ENCODE data around the gene BBS1. TPM values are rescaled to one million over a fixed set of nuclear protein-coding genes. Genes with fewer than 3 reads are reported as not detected.
"Not testable (repeated sequence)": the region's sequence is repeated elsewhere in the genome, so short reads cannot be mapped to it uniquely, and the experiment has no call there.

Gene BBS1
- polyA plus RNA-seq, 1 donor: 17.8 TPM

- no peak for DNase-seq (ENCODE audit: low read depth)
Measured at GRCh38 chr11:66570850-66571180, 60.4 kb downstream of the BBS1 start.

DNA sequence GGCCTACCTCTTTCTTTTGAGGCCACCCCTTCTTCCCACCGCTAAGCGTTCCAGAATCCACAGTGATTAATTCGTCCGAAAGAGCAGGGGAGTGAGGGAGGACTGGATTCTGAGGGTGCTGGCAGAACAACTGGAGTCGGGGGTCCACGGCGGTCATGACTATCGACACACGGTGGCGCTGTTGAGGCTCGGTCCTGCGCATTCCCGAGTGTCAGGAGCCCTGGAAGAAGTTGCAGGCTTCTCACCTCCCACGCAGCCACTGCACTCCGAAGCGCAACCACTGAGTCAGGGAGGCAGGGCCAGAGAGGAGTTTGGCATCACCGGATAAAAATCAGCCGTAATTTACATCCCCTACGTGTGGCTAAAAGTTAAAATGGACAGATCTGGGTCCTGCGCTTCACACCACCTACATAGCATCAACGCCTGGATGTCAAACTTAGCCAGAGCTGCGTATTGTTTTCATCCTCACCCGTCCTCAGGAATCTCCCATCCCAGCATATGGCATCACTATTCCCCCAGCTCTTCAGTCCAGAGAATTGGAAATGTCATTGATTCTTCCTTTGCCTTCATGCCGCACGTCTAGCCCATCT lies 68.7 kb downstream of the BBS1 start:
- peak; percentile 28 for DNase-seq (ENCODE audit: low read depth)

GRCh38 chr11:66580803-66581202 lies 70.4 kb downstream of the BBS1 start:
- no peak for DNase-seq (ENCODE audit: low read depth)

GRCh38 chr11:66581261-66581660 lies 70.8 kb downstream of the BBS1 start:
- DNase-seq (ENCODE audit: low read depth): no peak

GRCh38 chr11:66582565-66583147 lies 72.2 kb downstream of the BBS1 start:
- not testable (repeated sequence) for DNase-seq (ENCODE audit: low read depth)

Other genes with a start within 250 kb of the BBS1 start
- gene RAB1B, start 242.0 kb upstream of the BBS1 start, polyA plus RNA-seq (ENCODE audit: insufficient read length): 89.7 TPM
- gene CNIH2, start 232.5 kb upstream of the BBS1 start, polyA plus RNA-seq (ENCODE audit: insufficient read length): 2.3 TPM
- 48.9 TPM for gene YIF1A, start 221.5 kb upstream of the BBS1 start, polyA plus RNA-seq (ENCODE audit: insufficient read length)
- not detected for gene TMEM151A, start 218.7 kb upstream of the BBS1 start, polyA plus RNA-seq (ENCODE audit: insufficient read length)
- 76.4 TPM for gene CD248, start 193.6 kb upstream of the BBS1 start, polyA plus RNA-seq (ENCODE audit: insufficient read length)
- 12.1 TPM for gene RIN1, start 174.2 kb upstream of the BBS1 start, polyA plus RNA-seq (ENCODE audit: insufficient read length)
- 21.8 TPM for gene BRMS1, start 165.5 kb upstream of the BBS1 start, polyA plus RNA-seq (ENCODE audit: insufficient read length)
- 20.3 TPM for gene B4GAT1, start 163.0 kb upstream of the BBS1 start, polyA plus RNA-seq (ENCODE audit: insufficient read length)
- 32.1 TPM for gene SLC29A2, start 138.9 kb upstream of the BBS1 start, polyA plus RNA-seq (ENCODE audit: insufficient read length)
- gene NPAS4, start 89.6 kb upstream of the BBS1 start, polyA plus RNA-seq (ENCODE audit: insufficient read length): 0.28 TPM
- 50.0 TPM for gene MRPL11, start 71.8 kb upstream of the BBS1 start, polyA plus RNA-seq (ENCODE audit: insufficient read length)
- 6.9 TPM for gene PELI3, start 43.7 kb upstream of the BBS1 start, polyA plus RNA-seq (ENCODE audit: insufficient read length)
- gene DPP3, start 30.2 kb upstream of the BBS1 start, polyA plus RNA-seq (ENCODE audit: insufficient read length): 24.0 TPM
- gene ZDHHC24, start 35.4 kb downstream of the BBS1 start, polyA plus RNA-seq (ENCODE audit: insufficient read length): 4.3 TPM
- gene ACTN3, start 36.3 kb downstream of the BBS1 start, polyA plus RNA-seq (ENCODE audit: insufficient read length): 24.1 TPM
- gene CTSF, start 58.0 kb downstream of the BBS1 start, polyA plus RNA-seq (ENCODE audit: insufficient read length): 22.6 TPM
- gene CCDC87, start 82.4 kb downstream of the BBS1 start, polyA plus RNA-seq (ENCODE audit: insufficient read length): 0.06 TPM
- 33.0 TPM for gene CCS, start 82.5 kb downstream of the BBS1 start, polyA plus RNA-seq (ENCODE audit: insufficient read length)
- 34.5 TPM for gene RBM14, start 106.0 kb downstream of the BBS1 start, polyA plus RNA-seq (ENCODE audit: insufficient read length)
- gene RBM4, start 128.1 kb downstream of the BBS1 start, polyA plus RNA-seq (ENCODE audit: insufficient read length): 127 TPM
- 35.7 TPM for gene RBM4B, start 167.3 kb downstream of the BBS1 start, polyA plus RNA-seq (ENCODE audit: insufficient read length)
- 15.9 TPM for gene SPTBN2, start 218.6 kb downstream of the BBS1 start, polyA plus RNA-seq (ENCODE audit: insufficient read length)

Measured in forelimb muscle (tissue), 1 donor.